HT1080 (cell line): ENCODE measurements around the gene UMAD1. TPM values are rescaled to one million over a fixed set of nuclear protein-coding genes. Genes with fewer than 3 reads are reported as not detected.

Experiments
- DNase-seq: peaks from one replicate; pipeline ENCODE4 v3.0.0-alpha.2; 2015; ENCODE audit warnings: low read depth
- total RNA-seq: library from RNA; depleted of rRNA; stranded (reverse); fragments of >200 nt; shearing (Covaris generic); gene quantifications from 2 replicates; pipeline ENCODE4 v1.2.3, GENCODE V29; 2014

UMAD1 gene
- total RNA-seq, 1 experiment from 2014 or later, result 6.5 TPM

- DNase-seq, result no peak
Measured at GRCh38 chr7:7764520-7765396, 124.2 kb downstream of the UMAD1 start.

GRCh38 chr7:7765422-7765821 lies 124.9 kb downstream of the UMAD1 start:
- no peak for DNase-seq

- DNase-seq, result no peak
Measured at GRCh38 chr7:7766671-7767070, 126.1 kb downstream of the UMAD1 start.

GRCh38 chr7:7768977-7769709 lies 128.6 kb downstream of the UMAD1 start:
- DNase-seq, result no peak

- DNase-seq, result no peak
Measured at GRCh38 chr7:7769710-7770627, 129.4 kb downstream of the UMAD1 start.

- no peak for DNase-seq
Measured at GRCh38 chr7:7771452-7771851, 130.9 kb downstream of the UMAD1 start.

- DNase-seq, result no peak
Measured at GRCh38 chr7:7772397-7772821, 131.9 kb downstream of the UMAD1 start.

GRCh38 chr7:7773334-7774309 lies 133.1 kb downstream of the UMAD1 start:
- DNase-seq, result no peak

- DNase-seq, result peak; percentile 5
Measured at GRCh38 chr7:7779888-7780287, 139.3 kb downstream of the UMAD1 start.

- DNase-seq, result no peak
Measured at GRCh38 chr7:7783001-7783400, 142.4 kb downstream of the UMAD1 start.

- DNase-seq, result no peak
Measured at GRCh38 chr7:7785344-7785973, 144.9 kb downstream of the UMAD1 start.

GRCh38 chr7:7786595-7786994 lies 146.0 kb downstream of the UMAD1 start:
- peak; percentile 18 for DNase-seq

- DNase-seq, result no peak
Measured at GRCh38 chr7:7789551-7789988, 149.0 kb downstream of the UMAD1 start.

- DNase-seq, result no peak
Measured at GRCh38 chr7:7790041-7790741, 149.6 kb downstream of the UMAD1 start.

GRCh38 chr7:7791523-7791922 lies 151.0 kb downstream of the UMAD1 start:
- no peak for DNase-seq

GRCh38 chr7:7792056-7792455 lies 151.5 kb downstream of the UMAD1 start:
- DNase-seq, result no peak

- no peak for DNase-seq
Measured at GRCh38 chr7:7793249-7793648, 152.7 kb downstream of the UMAD1 start.

GRCh38 chr7:7793921-7794320 lies 153.4 kb downstream of the UMAD1 start:
- no peak for DNase-seq

GRCh38 chr7:7795203-7795602 lies 154.7 kb downstream of the UMAD1 start:
- no peak for DNase-seq
